Myocyte (in vitro differentiated cells): ENCODE results near the gene AMDHD2. TPM values are rescaled to one million over a fixed set of nuclear protein-coding genes. Genes with fewer than 3 reads are reported as not detected.

Source experiments
- DNase-seq: peaks from one replicate; pipeline ENCODE4 v3.0.0-alpha.2; 2012; ENCODE audit warnings: low read depth
- total RNA-seq: library from RNA; depleted of rRNA; stranded (reverse); fragments of >200 nt; gene quantifications from 2 replicates; pipeline ENCODE4 v1.2.3, GENCODE V29; 2014

Gene AMDHD2
- total RNA-seq, 1 donor from 2014 or later = 39.7 TPM

DNA sequence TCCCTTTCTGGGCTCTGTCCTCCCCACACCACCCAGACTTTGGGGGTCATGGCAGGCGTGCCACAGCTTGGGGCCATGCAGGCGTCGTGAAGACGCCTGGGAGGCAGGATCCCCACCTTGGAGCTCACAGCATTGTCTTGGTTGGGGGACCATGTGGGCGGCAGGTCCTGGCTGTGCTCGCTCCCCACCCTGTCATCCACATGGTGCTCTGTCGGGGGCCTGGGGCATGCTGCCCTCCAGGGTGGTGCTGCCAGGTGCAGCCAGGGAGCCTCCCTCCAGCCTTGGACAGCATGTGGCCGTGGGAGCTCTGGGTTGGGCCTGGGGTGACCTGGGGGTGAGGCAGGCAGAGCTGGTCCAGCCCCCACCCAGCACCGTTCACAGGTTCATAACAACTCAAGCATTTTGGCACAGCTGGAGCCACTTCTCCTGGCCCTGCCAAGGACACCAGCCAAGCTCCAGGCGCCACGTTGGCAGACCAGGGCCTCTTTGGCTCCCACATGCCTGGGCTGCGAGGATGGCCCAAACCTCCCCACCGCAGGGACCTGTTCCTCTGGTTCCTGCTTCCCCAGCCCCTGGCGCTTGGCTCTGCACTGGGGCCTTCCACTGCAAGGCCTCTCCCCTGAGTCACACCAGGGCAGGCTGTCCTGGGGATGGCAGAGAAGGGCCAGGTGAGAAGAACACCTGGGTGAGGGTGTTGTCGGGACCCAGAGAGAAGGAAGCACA, 21.5 kb upstream of the AMDHD2 start:
- no peak for DNase-seq

DNA sequence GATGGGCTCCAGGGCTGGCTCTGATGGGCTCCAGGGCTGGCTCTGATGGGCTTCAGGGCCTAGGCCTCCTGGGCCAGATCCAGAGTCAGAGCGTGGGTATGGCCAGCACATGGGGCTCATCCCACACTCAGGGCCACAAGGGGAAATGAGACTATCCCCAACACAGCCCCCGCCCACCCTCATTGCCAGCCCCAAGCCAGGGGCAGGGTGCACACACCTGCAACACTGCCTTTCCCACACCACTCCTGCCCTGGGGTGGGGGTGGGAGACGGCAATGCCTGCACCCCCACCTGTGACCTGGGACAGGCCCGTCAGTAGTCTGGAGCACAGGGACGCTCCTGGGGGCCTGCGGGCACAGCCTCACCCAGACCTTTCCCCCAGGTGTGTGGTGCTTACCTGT, 20.7 kb upstream of the AMDHD2 start:
- no peak for DNase-seq

DNA sequence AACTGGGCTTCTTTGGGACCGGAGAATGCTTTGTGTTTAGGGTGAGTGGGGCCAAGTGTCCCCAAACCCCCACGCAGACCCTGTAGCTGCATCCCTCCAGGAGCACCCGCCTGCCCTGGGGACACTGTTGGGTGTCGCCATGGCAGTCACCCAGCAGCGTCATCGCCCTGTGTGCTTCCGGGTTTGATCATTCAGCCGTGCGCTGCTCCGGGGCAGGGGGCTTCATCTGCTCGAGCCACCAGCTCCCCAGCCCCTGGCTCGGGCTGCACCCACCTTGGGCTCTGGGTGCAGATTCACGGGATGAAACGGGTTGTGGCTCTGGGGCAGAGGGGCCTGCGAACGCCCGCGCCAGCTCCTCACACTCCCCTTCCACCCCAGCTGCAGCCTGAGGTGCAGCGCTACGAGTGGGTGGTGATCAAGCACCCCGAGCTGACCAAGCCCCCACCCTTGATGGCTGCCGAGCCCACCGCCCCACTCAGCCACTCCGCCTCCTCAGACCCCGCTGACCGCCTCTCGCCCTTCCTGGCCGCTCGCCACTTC, 20.2 kb upstream of the AMDHD2 start:
- no peak for DNase-seq

DNA sequence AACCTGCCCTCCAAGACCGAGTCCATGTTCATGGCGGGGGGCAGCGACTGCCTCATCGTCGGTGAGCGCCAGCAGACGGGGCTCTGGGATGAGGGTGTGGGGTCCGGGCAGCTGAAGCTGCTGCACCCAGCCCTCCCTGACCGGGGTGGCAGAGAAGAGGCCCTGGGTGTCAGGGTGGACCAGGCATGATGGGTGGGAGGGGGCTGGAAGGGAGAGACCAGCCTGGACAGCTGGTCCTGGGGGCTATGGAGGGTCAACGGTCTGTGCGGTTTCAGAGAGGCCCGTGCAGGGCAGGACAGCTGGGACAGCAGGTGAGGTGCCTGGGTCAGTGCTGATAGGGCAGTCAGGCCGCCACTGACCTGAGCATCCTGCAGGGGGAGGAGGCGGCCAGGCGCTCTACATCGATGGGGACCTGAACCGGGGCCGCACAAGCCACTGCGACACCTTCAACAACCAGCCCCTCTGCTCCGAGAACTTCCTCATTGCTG, 19.7 kb upstream of the AMDHD2 start:
- DNase-seq = no peak

DNA sequence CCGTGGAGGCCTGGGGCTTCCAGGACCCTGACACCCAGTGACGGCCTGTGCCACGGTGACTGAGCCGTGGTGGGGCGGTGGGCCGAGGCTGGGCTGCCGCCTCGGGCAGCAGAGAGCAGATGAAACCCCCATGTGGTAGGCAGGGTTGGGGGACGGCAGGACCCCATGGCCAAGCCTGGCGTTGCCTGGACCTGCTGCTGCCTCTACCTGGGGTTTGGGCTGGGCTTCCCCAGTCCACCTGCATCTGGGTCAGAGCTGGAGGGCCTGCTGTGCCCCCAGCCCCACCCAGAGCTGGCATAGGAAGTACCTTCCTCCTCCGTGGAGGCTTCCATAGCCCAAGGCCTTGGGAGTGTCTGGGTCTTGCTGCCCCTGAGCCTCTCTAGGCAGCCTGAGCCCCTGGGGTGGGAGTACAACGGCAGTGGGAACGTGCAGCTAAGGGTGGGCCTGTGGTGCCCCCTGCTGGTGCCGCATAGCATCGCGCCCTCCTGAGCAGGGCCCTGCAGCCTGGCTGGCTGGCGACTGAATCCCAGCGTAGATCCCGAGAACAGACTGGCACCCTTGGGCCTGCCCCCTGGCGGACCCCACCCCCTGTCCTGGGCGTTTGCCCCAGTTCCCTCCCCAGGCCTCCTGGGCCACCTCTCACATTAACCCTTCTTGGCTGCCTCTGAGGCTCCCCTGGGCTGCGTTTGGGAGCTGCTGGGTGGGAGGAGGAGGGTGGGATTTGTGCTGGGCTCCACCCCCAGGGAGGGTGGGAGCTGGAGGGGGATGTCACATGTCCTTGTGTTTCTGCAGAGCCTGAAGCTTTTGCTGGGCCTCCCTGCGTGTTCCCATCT, 19.0 kb upstream of the AMDHD2 start:
- peak; percentile 69 for DNase-seq

DNA sequence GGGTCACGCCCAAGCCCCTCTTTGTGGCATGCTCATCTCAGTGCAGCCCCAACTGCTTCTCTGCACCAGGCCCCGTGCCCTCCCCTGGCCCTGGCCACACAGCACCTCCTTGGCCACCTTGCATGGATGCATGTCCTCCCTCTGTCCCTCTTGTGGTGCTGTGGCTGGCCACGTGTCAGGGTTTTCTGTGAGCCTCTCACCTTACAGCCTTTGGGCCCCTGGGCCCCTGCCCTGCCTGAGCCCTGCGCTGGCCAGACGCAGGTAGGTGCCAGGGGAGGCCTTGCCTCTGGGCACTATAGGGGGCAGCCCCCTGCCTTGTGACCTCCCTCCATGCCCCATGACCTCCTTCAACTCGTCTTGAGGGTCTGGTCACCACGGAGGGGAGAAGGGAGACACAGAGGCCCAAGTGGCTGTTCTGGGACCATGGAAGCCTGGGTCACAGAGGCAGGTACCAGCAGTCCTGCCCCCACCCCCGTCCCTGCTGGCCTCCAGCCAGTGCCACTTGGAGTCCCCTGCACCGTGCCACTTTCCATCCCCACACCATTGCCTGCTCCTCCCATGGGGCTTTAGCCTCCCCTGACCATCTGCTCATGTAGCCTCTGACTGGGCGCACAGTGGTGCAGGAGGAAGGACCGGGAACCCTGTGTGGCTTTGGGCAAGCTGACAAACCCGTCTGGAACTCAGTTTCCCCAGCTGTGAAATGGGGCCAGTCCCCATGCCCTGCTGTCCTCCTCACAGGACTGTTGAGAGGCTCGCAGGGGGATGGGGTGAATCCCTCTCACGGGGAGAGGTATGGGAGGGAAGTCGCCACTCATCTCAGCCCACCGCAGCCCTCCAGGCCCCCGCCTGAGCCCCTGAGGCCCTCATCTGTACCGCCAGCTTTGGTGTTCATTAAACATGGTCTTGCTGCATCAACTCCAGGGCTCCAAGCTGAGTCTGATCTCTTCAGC, 17.9 kb upstream of the AMDHD2 start:
- no peak for DNase-seq

DNA sequence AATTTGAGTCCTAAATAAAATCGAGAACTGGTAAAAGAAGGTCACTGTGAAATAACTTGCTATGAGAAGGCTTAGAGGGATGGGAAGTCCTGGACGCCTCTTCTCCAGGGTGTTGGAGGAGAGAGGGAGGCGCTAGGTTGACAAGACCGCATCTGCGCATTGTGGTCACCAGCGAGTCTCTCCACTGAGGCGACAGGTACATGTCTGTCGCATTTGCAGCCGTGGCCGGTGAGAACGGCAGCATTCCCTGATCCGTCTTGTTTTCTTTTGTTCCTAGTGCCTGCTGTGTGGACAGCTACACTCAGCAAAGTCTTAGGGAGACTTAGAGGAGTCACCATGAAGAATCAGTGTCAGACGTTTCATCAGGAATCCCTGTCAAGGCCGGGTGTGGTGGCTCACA, 14.5 kb upstream of the AMDHD2 start:
- DNase-seq = no peak

DNA sequence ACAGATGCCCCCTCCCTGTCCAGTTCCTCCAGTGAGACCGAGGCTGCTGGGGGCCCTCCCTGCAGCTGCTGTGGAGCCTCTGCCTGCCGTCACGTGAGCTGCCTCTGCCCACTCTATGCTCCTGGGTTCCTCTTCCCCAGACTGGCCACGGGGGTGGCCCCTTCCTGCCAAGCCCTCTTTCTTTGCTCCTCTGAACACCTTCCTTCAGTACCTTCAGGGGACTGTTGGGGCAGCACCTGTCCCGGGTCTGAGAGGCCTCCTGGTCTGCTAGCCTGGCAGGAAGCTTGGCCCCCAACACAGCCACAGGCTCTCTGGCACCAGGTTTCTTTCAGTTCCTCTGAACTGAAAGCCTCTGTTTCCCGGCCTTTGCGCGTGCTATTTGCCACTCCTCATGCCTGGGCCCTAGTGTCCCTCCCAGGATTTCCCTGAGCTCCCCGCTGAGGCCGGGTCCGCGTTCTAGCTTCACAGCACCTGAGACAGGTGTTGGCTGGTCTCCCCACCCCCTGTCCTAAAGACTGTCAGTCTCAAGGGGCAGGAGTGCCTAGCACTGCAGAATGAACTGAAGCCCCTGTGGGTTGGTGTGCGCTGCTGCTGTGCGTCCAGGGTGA, 13.0 kb upstream of the AMDHD2 start:
- DNase-seq = no peak

DNA sequence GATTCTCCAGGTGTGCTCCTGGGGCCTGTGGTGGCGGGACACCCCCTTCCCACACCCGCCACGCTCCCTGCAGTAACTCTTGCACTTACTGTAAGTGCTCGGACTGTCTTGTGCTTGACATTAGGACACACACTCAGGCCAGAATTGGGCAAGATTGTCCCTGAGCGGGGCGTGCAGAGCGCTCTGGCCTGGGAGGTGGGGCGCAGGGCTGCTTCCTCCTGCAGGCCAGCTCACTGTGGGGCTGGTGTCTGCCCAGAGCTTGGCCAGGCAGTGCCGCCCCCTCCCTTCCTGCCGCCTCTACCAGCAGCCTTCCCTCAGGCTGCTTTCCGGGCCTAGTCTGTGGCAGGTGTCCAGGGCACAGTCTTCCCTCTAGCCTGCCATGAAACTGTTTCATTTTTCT, 12.5 kb upstream of the AMDHD2 start:
- DNase-seq = no peak

DNA sequence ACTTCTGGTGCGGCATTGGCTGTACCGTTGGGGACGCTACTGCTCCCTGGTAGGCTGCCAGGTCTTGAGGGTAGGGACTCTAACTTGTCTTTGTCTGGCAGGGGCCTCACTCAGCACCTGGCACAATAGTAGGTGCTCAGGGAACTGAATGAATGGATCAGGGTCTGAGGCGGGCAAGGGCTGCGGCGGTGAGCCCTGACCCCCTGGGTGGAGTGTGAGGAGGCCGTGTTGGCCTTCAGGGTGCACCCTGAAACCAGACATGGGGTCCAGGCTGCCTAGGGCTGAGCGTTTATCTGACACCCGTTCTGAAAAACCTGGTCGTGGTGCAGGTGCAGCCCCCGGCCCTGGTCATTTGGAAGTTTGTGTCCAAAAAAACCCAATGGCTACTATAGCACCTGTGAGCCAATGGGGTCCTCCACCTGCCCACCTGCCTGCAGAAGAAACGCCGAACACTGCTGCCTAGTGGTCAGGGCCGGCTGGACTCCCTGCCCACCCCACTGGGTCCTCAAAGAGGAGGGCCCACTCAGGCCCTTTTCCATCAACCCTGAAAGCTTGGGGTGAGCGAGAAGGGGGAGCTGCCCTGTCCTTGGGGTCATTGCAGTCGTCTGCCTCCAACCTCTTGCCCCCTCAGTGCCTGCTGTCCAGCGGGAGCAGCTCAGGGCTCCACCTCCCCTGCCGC, 11.3 kb upstream of the AMDHD2 start:
- no peak for DNase-seq

DNA sequence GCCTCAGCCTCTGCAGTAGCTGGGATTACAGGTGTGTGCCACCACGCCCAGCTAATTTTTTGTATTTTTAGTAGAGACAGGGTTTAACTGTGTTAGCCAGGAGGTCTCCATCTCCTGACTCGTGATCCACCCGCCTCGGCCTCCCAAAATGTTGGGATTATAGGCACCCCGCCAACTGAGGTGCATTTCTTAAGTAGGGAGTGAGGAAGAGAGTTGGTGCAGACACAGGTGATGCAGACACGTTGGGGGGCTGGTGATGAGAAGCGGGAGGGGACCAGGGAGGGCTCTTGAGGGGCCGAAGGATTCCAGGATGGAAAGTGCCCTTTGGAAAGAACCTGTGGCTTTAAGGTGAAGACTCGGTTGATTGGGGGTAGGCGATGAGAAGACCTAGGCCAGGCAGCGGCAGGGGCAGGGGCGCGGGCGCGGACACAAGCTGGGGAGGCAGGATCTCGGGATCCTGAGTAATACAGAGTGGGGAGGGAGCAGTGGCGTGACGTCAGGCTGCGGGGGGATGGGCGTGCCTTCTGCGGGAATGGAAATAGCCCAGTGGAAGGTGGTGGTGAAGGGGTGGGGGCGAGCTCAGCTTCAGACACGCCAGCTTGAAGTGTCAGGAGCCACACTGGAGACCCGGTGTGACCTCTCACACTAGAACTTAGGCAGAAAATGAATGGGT, 8.9 kb upstream of the AMDHD2 start:
- DNase-seq = peak; percentile 58

DNA sequence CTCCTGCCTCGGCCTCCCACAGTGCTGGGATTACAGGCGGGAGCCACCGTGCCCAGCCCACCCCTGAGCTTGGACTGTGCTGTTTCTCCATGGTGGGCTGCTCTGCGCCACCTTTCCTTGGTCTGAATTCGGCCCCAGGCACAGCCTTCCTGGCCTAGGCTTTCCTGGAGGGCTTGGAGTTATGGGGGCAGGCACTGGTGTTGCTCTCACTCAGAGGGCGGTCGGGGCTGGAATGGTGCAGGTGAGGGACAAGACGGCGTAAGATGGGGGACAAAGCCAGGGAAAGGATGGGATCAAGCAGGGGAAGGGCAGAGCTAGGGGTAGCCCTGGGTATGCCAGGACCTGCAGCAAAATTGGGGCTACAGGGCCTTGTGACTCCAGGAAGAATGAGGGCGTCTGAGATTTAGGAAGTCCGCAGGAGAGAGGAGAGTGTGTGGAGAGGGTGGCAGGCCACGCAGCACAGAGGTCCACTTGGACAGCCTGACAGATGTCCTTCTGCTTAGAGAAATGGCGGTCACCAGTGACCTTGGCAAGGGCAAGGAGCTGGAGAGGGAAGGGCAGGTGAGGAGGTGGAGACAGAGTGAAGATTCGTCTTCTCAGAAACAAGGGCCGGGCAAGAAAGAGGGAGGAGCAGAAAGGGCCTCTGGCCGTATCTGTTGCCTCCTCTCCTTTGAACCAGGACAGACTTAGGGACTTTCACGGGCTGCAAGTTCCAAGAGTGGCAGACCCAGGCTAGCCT, 8.0 kb upstream of the AMDHD2 start:
- no peak for DNase-seq

DNA sequence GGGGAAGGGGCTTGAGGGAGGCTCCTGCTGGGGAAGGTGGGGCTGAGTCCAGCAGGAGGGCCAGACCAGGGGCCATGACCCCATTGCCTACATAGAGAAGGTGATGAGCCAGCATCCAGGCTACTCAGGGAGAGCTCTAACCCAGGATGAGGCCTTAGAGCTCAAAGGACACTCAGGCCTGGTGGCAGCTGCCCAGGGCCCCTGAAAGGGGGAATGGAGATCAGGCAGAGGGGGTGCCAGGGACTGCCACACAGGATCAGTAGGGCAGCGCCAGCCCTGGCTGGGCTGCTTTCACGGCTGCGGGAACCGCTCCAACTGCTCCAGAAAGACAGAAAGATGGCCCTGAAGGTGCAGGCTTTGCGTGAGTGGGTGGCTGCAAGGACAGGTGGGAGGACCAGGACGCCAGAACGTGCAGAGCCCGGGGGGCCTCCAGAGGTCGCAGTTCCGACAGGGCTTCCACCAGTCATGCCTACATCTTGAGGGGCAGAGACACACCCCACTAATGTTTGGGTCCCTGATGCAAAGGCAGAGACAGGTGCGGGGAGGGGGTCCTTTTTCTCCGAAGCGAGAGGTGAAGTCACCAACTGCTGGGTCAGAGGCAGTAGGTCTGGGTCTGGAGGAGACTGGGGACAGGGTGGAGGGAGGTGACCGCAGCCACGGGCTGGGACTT, 7.3 kb upstream of the AMDHD2 start:
- DNase-seq = no peak

DNA sequence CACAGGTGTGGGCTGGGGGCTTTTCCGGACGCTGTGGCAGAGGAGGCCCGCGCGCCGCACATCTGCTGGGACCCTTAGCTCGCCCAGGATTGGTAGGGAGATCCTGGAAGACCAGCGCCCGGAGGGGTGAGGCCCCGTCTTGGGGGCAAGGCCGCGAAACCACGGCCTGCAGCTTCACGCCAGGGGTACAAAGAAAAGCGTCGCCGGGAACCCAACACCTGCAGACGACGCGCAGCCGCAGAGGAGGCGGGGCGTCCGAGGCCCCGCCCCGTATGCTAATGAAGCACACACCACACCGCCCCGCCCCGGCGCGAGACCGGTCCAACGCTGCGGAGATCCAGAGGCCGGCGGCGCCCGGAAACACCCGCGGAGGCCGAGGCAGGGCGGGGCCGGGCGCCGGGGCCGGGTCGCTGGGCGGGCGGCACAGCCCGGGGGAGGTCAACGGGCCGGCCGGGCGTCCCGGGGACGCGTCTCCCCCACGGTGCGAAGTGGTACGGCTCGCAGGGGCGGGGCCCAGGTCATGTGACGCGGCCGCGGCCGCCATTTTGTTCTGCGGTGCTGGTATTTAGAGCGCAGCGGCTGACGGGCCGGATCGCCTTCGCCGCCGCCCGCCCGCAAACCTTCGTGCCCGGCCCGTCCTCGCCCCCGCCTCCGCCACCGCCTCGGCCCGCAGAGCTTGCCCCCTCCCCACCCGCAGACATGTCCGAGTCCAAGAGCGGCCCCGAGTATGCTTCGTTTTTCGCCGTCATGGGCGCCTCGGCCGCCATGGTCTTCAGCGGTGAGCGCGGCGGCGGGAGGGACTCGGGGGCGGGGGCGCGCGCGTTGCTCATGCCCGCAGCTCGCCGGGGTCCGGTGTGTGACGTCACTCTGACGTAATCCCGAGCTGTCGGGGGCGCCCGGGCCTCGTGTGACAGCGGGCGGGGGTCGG, 6.5 kb upstream of the AMDHD2 start, which contains the start of gene ATP6V0C:
ATP6V0C (plus strand) TSS at position 548 of the 928 bp plus-strand sequence; CDS start at position 700, 152 bp downstream.
- peak; percentile 87 for DNase-seq

DNA sequence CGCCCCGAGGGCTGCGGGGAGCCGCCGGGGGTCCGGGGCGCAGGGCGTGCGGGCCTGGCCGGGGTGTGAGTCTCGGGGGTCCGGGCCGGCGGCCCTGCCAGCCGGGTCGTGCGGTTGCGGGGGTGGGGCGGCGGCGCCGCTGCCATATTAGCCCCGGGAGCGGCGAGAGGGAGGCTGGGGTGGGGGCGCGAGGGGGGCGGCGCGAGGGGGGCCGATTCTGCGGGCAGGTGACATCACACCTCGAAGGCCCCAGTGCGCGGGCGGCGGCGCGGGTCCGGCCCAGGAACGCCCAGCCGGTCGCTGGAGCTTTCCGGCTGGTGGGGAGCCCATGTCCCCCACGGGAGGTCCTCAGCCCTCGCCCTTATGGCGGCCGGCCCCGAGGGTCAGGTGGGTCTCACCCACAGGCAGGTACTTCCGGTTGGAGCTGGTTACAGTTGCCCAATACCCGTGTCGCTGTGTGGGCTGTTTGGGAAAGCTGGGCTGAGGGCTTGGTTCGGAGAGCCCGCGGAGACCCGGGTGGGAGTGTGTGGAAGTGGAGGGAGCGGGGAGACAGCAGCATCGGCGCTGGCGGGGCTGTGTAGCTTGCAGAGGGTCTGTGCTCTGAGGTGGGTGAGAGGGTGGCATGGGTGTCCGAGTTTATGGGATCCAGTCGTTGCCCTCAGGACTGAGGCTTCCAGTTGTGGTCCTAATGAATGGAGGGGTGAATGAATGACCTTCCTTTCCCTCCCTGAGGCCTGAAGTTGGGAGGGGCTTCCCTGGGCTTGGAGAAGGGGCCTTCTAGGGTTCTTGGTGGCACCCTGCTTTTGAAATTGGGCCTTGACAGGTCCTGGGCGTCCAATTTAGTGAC, 5.6 kb upstream of the AMDHD2 start:
- DNase-seq = no peak
